Measurements from ENCODE around the gene NF1.
"Not testable (repeated sequence)": the region's sequence is repeated elsewhere in the genome, so short reads cannot be mapped to it uniquely, and the experiment has no call there.

Gene NF1

DNA sequence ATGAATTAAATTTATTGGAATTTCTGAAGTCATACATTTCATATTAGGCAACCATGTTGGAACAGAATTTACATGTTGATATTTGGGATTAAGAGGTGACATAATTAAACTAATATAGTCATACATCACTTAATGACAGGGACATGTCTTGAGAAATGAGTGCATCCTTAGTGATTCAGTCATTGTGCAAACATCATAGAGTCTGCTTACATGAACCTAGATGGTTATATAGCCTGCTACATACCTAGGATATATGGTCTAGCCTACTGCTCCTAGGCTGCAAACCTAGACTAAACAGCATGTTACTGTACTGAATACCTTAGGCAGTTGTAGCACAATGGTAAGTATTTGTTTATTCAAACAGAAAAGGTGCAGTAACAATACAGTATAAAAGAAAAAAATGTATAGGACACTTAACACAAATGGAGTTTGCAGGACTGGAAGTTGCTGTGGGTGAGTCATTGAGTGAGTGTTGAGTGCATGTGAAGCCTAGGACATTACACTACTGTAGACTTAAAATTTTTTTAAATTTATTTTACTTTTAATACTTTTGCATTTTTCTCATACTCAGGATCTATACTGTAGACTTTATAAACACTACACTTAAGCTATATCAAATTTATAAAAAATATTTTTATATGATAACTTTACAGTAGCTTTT is 116.7 kb downstream of the NF1 start:
- DNase-seq: no peak

DNA sequence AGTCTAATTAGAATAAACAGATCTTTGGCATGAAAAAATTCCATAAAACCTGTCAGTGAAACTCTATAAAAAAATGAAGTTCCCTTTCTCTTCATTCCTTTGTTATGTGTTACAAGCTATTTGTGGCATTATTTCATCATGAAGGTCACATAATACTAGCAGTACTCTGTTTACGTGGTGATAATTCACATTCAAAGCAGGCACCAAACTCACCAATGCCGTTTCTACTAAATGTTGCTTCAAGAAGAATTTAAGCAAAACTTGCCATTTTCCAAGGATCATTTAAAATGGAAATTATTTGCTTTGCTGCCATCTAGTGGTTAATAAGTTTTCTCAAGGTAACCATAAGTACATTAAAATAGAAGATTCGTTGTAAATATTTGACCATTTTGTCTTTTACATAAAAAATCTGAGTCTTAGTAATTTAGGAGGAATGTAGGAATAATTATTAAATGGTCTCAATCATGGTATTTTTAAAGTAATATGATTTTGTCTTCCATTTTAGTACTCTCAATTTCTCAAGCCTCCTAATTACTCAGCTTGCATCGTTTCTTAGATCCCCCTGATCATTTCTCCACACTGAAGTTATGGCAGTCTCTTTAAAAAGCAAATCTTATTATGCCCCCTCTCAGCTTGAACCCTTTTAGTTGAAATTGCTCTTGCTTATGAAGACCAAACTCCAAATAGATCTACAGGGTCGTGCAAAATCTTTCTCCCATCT is 121.4 kb downstream of the NF1 start:
- no peak for DNase-seq

DNA sequence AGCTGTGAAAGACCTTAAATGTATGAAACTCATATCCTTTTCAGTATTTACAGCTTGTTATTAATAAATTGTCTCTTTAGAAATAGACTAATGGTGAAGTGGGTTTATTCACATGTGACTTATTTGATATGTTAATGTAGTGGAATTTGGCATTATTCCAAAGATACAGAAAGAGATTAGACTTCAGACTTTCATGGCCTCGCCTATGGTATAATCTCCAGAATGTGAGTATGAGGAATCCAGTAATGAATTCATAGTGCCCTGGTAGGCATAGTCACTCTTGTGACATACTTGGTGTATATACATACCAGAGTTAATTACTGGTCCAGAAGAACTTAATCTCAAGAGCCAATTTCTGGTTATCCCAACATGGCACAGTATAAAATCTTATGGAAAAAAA is 129.6 kb downstream of the NF1 start:
- no peak for DNase-seq

DNA sequence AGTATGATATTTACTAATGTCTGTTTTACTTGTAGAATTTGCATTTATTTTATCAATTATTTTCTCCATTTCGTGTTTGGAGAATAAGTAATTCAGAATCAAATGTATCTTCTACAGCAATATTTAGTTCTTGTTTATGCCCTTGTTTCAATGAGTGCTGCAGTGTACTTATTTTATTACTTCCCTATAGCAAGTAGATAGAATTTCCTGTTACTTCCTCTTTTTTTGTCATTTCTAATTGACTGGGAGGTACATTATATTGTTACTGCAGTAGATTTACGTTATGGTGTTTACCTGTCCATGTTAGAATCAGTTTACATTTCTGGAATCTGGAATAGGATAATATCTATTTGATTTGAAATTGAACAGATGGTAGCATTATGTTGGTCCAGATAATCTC is 131.1 kb downstream of the NF1 start:
- no peak for DNase-seq

DNA sequence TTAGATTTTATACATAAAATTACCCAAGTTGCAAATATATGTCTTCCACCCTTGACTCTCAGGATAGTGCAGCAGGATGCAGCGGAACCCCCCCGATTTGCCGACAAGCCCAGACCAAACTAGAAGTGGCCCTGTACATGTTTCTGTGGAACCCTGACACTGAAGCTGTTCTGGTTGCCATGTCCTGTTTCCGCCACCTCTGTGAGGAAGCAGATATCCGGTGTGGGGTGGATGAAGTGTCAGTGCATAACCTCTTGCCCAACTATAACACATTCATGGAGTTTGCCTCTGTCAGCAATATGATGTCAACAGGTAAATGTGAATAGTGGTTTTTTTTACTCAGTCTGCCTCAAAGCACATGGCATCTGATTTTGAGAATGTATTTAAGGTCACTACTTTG is 131.6 kb downstream of the NF1 start:
- no peak for DNase-seq

DNA sequence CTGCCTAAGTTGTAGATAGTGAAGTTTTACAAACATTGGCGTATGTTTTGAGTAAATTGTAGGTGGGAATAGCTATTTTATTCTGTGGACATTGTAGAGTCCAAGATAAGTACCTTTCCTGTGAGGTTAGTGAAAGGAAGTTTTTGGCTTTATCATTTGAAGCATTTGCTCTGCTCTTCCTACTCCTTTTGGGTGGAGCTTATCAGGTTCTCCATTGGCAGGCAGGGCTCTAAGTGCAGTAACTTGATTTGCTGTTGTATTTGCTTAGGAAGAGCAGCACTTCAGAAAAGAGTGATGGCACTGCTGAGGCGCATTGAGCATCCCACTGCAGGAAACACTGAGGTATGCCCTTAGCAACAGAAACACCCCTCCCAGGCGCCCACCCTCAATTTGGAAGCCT is 132.2 kb downstream of the NF1 start:
- DNase-seq: no peak

DNA sequence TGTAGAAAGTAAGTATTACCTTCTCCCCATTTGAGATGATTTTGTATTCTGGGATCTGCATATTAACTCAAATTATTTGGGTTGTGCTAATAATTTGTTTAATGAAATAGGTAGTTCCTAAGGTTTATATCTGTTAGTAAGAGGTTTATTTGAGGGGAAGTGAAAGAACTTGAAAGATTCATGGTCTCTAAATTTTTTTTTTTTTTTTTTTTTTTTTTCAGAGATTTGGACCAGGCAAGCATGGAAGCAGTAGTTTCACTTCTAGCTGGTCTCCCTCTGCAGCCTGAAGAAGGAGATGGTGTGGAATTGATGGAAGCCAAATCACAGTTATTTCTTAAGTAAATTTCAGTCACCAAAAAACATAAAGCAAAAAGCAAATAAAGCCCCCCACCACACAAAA is 137.1 kb downstream of the NF1 start:
- DNase-seq: no peak

DNA sequence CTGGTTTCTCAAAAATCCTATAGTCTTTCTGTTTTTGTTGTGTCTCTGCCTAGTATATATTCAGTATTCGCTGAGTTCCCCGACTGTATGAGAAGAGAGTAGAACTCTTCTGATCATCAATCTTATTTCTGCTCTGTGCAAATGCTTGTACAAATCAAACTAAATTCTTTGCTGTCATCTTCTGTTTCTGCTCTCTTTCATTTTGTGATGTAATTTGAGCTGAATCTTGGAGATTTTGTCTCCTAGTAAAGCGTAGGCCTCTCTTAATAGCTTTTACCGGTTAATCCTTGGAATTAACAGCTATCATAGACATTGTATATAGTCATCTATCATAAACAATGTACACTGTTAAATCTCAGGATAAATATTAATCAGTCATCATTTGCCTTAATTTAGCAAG is 140.3 kb downstream of the NF1 start:
- no peak for DNase-seq

DNA sequence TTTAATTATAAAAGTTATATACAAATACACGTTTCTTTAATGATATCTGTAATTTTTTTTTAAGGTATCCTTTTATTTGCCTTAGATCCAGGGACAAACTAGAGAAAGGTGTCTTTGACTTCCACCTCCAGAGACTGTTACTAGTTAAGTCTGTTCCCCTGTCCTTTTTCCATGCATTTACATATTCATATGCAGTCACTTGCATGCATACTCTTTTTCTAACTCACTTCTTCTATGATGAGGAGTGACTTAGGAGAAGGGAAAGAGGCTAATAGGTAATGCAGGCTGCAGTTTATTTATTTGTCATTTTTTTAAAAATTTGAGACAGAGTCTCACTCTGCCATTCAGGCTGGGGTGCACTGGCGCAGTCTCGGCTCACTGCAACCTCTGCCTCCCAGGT is 141.4 kb downstream of the NF1 start:
- no peak for DNase-seq

DNA sequence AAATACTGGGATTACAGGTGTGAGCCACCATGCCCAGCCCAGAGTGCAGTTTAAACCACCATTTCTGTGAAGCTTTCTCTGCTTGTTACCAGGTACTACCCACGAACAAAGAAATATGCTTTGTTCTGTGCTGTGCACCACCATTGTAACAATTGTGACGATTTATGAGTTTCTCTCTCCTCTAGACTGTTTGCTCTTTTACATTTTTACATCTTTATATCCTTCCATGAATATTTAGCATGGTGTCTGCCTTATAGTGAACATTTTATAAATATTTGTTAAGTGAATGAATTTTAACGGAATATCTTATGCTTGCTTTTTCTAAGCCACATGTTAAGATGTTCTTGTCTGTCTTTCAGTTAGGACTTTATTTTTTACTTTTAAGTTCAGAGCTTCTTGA is 141.9 kb downstream of the NF1 start:
- DNase-seq: no peak

DNA sequence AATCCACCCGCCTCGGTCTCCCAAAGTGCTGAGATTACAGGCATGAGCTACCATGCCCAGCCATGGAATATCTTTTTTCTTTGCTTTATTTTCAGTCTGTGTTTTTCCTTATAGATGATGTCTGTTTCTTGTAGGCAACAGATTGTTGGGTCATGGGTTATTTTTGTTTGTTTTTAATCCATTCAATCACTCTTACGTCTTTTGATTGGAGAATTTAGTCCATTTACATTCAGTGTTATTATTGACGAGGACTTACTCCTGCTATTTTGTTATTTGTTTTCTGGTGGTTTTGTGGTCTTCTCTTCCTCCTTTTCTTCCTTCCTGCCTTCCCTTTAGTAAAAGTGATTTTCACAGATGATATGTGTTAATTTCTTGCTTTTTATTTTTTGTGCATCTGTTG is 146.3 kb downstream of the NF1 start:
- DNase-seq: no peak

DNA sequence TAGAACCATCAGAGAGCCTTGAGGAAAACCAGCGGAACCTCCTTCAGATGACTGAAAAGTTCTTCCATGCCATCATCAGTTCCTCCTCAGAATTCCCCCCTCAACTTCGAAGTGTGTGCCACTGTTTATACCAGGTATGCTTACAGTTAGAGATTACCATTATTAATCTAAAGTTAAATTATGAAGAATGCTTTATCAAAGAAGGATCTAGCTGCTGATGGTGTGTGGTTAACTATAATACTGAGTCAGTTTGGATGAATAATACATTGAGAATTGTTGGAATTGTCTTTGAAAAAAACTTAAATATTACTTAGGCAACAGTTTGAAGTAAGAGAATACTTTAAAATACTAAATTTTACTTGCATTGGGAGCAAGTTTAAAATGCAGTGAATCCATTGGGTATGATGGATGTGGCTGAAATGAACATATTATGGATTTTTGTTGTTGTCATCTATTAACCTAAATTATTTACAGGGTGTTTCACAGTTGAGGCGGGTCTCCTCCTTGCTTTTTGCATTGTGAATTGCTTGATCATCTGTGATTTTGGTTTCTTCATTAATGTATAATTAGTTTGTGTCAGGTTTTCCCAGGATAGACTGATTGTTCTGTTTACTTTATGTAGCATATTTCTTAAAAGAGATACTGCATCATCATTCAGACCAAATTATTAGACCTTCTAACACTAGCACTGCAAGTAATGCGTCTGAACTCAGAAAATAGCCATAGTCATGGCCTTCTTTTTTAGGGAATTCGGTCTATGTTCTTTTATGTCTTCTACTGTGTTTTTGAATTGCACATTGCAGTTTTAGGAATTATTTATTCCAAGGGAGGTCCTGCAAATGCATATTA is 154.4 kb downstream of the NF1 start:
- no peak for DNase-seq

DNA sequence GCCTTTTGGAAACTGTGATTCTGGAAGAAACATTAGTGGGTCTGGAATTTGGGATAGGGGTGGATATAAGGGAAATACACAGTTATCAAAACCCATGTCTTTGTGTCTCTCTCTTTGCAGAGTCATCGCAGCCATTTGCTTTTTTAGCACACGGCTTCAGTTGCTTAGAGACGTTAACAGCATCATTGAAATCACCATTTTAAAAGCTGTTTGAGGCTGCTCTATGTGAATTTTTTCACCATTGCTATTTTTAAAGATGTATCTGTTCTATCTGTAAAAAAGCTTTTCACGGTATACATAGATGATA is 155.0 kb downstream of the NF1 start:
- DNase-seq: no peak

DNA sequence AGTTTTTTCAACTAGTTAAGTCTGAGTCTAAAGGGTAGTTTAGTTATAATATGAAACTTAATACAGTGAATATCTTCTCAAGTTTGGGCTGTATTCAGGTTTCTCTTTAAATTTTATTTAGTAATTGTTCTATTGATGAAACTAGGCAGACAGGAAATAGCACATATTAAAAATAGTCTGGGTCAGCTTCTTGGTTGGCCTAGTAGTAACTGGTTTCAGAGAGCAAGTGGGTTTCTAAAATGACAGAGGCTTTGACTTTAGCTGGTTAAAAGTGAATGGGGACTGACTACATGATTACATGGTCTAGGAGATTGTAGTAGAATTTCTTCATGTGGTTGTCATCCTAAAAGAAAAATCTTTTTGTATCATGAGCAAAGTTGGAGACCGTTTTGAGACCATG is 155.5 kb downstream of the NF1 start:
- DNase-seq: no peak

DNA sequence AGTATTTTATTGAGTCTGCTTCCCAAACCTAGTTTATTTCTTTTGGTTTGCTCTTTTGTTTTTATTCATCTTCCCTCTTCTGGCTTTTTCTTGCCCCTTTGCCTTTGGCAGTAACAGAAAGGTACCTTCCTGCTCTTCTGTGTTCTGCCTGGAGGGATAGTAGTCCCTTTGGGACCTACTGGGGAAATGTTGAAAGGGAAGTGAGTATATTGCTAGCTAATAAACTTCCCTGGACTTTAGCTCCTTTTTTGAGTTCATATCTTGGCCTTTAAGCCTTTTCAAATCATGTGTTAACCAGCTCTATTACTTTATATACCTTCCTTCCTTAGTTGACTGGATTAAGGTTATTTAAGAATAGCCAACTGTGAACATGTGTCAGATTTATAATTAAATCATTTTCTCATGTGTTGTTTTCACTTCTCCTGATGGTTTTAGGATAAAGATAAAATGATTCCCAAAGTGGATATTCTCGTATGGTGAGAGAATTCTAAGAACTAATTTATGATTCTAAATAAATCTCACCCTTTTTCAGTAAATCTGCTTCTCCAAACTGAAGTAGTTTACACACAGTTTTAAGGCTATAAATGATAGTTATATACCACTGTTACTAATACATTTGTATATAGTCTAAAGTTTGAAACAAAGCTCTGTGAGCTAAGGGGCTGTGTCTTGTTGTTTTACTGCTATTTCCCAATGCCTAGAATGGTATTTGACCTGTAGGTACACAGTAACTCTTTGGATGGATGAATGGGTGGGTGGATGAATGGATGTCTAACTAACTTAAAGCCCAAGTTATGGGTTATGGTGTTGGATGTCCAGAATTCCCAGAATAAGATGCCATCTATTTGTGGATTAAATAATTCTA is 156.6 kb downstream of the NF1 start:
- DNase-seq: no peak

DNA sequence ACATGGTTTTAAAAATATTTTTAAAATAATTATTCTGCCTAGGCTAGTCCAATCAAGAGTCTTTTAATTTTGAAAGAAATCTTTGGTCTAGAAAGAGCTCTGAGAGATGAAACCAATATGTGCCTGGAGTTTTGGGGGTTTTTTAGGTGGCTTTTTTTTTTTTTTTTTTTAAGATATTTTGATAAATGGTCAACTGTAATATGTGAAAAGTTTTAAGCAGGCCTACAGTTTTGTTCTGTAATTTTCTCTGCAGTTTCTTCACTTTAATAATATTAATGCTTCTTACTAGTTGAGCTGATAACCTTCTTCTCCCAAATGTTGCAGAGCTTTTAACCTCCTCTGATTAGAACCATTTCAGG is 157.2 kb downstream of the NF1 start:
- DNase-seq: no peak

DNA sequence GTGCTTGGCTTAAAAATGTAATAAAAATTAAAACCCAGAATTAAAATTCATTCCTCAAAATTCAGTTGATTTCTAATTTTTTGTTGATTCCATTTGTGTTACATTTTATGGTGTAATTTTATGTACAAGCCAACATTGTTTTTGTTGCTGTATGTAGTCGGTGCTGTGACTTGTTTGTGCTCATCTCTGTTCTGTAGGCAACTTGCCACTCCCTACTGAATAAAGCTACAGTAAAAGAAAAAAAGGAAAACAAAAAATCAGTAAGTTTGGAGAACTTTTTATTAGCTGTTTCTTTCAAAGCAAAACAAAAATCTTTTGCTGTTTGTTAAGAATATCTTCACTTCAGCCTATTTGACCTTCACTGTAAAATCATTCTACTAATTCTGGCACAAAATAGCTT is 158.0 kb downstream of the NF1 start:
- no peak for DNase-seq

DNA sequence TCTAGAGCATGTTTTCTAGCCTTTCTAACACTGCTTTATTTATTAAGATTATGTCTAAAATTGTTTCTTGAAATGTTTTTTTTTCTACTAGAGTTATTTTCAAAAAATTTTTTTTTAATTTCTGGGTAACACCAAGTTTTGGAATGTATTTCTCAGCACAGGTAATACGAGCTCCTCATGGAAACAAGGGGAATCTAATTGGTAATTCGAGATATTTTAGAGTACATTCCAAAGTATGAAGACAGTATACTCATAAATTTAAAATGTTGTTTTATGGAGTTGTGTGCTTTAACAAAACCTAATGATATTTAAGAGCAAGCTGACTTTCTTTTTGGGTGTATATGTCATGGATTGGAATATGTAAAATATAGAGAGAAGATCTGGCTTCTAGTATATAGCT is 159.9 kb downstream of the NF1 start:
- no peak for DNase-seq

DNA sequence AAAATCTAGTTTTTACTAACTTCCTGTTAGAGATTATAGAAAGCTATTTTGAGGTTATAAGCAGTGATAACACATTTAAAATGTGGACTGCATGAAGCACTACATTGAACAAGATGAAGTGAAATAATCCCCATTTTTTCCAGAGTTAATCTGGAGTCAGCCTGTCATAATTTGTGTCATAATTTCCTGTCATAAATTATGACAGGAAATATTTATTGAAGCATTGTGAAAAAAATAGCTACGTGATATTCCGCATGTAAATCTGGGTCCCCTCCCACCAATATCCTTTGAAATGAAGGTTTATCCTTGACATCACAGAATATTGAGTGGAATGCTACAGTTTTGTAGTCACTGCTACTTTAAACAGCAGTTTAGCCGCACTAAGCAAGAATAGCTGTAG is 162.2 kb downstream of the NF1 start:
- DNase-seq: no peak

DNA sequence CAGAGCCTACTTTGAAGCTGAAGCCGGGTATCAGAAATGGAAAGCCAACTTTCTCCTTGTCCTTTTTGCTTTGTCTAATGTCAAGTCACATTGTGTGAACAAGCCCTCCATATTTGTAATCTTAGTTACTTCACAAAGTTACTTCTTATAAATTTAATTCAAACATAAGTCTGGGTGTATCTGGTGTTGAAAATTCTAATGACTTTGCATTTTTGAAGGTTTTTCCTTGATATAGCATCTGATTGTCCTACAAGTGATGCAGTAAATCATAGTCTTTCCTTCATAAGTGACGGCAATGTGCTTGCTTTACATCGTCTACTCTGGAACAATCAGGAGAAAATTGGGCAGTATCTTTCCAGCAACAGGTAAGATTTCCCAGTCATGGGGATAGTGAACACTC is 165.4 kb downstream of the NF1 start:
- no peak for DNase-seq

DNA sequence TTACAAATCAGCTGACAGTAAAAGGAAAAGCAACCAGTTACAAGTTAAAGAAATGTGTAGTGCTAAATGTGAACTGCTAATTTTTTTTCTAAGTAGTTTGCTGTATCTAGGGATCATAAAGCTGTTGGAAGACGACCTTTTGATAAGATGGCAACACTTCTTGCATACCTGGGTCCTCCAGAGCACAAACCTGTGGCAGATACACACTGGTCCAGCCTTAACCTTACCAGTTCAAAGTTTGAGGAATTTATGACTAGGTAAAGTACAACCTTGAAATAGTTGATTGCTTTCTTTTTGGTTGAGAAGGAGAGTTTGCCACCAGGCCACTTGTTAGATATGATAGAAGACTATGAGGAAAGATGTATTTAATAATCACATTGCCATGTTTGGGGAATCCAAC is 166.8 kb downstream of the NF1 start:
- no peak for DNase-seq

DNA sequence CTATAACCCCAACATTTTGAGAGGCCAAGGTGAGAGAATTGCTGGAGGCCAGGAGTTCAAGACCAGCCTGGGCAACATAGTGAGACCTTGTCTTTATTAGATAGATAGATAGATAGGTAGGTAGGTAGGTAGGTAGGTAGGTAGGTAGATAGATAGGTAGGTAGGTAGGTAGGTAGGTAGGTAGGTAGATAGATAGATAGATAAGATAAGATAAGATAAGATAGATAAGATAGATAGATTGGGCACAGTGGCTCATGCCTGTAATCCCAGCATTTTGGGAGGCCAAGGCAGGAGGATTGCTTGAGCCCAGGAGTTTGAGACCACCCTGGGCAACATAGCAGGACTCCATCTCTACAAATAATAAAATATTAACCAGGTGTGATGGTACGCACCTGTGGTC is 168.1 kb downstream of the NF1 start:
- not testable (repeated sequence) for DNase-seq

DNA sequence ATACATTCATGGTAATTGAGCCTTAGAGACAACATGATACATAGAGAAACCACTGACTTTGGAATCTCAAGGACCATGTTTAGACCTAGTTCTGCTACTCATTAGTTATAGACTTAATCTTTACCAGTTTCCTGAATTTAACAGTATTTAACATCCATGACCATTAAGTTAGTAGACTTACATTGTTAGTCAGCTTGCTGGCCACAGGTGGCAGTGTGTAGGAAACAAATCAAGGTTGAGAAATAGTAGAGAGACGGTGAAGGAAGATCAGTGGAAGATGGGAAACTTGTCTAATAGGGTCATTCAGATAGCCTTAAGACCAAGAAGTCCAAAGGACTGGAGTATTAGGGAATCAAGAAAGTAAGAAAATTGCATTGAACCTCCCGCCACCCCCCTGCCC is 171.3 kb downstream of the NF1 start:
- no peak for DNase-seq

Data from activated CD4-positive, alpha-beta T cell treated with anti-CD3 and anti-CD28 coated beads for 48 hours (primary cell).